Measurements from ENCODE around the gene TEDC2. TPM values are rescaled to one million over a fixed set of nuclear protein-coding genes. Genes with fewer than 3 reads are reported as not detected.

TEDC2 gene
- total and polyA plus RNA-seq, 9 of the 15 experiments (the other 6 are each of a cell fraction or from before 2014, with no cell fraction given) = 0.75 to 57.0 (median 17.6) TPM

- no peak for ATAC-seq
- BruUV-seq (replicated peaks) = no TSS peak
- Histone ChIP-seq H3K9me1 (ENCODE audit: control insufficient read depth, insufficient read depth, low read length) (no peaks in the 10 kb centered on the region), H3K4me2 (ENCODE audit: insufficient read depth, low read length) (no peak overlapping the region), H3K36me3 (ENCODE audit: control insufficient read depth, insufficient read depth, low read length) (peaks cover 84% of the 10 kb centered on the region), H3K9ac (ENCODE audit: insufficient read depth in 1 of 2, low read depth in 2 of 2, low read length in 2 of 2) (no peak overlapping the region), H4K20me1 (replicated peaks; ENCODE audit: control insufficient read depth, insufficient read depth, low read length) (no peaks in the 10 kb centered on the region; the same call in 1 of the 2 replicates), H3K9me3 (replicated peaks; ENCODE audit: control insufficient read depth, insufficient read depth, low read depth, low read length) (no peaks in the 10 kb centered on the region), H3K27me3 (ENCODE audit: control insufficient read depth in 2 of 2, insufficient read depth in 2 of 2, low read length in 2 of 2) (no peaks in the 10 kb centered on the region), H3K79me2 (ENCODE audit: control insufficient read depth, insufficient read depth, low read length) (peaks cover 4% of the 10 kb centered on the region; the same call in 2 of the 3 replicates), H3K27ac (ENCODE audit: extremely low read depth, low read depth, low read length) (no peak overlapping the region), H3K4me1 (replicated peaks in 1 of 2; ENCODE audit: control insufficient read depth in 2 of 2, insufficient read depth in 2 of 2, low read length in 2 of 2) (peaks cover 0 to 3% of the 10 kb centered on the region in 2 experiments; a peak in 1 of 5 replicates), H2AFZ (ENCODE audit: low read depth, low read length) (no peak overlapping the region), H3K4me3 (no peak overlapping the region)
- 95% methylated on average over 16 of the region's 24 CpGs for WGBS (ENCODE audit: insufficient coverage, low coverage, missing lambda C conversion rate)
- intact Hi-C loops (cut with micrococcal nuclease) = no loop called here
- in situ Hi-C loops (cut with MboI) = no loop called here
- FAIRE-seq = no peak
- TF ChIP-seq SUPT5H (IDR thresholded peaks at IDR 0.05) (0 out of 2 replicates have a peak, but pooled peaks have one; percentile 19), NR2C1 (IDR thresholded peaks at IDR 0.05) (no peak), NR2C1 (tag; IDR thresholded peaks at IDR 0.05) (no peak), NFXL1 (CRISPR knock-in tag; IDR thresholded peaks at IDR 0.05) (no peak), SRSF7 (optimal IDR thresholded peaks at IDR 0.05; ENCODE audit: low read depth, low read length) (no peak), ZNF780A (CRISPR knock-in tag; IDR thresholded peaks at IDR 0.05) (no peak), RB1 (IDR thresholded peaks at IDR 0.05; ENCODE audit: low read depth) (no peak), NFRKB (IDR thresholded peaks at IDR 0.05; ENCODE audit: low read depth) (no peak), DPF2 (IDR thresholded peaks at IDR 0.05) (no peak), ZNF316 (IDR thresholded peaks at IDR 0.05) (no peak), ZBTB12 (CRISPR knock-in tag; IDR thresholded peaks at IDR 0.05) (no peak), RBFOX2 (IDR thresholded peaks at IDR 0.05; ENCODE audit: low read depth, low read length) (peak; percentile 42), SNAPC5 (CRISPR knock-in tag; IDR thresholded peaks at IDR 0.05) (no peak), POLR2G (IDR thresholded peaks at IDR 0.05; ENCODE audit: low read depth, low read length) (peak; percentile 64; the same call in 1 of the 2 replicates)
- TF ChIP-seq, protein P1, sequence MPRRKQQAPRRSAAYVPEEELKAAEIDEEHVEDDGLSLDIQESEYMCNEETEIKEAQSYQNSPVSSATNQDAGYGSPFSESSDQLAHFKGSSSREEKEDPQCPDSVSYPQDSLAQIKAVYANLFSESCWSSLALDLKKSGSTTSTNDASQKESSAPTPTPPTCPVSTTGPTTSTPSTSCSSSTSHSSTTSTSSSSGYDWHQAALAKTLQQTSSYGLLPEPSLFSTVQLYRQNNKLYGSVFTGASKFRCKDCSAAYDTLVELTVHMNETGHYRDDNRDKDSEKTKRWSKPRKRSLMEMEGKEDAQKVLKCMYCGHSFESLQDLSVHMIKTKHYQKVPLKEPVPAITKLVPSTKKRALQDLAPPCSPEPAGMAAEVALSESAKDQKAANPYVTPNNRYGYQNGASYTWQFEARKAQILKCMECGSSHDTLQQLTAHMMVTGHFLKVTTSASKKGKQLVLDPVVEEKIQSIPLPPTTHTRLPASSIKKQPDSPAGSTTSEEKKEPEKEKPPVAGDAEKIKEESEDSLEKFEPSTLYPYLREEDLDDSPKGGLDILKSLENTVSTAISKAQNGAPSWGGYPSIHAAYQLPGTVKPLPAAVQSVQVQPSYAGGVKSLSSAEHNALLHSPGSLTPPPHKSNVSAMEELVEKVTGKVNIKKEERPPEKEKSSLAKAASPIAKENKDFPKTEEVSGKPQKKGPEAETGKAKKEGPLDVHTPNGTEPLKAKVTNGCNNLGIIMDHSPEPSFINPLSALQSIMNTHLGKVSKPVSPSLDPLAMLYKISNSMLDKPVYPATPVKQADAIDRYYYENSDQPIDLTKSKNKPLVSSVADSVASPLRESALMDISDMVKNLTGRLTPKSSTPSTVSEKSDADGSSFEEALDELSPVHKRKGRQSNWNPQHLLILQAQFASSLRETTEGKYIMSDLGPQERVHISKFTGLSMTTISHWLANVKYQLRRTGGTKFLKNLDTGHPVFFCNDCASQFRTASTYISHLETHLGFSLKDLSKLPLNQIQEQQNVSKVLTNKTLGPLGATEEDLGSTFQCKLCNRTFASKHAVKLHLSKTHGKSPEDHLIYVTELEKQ (CRISPR knock-in tag; IDR thresholded peaks at IDR 0.05) = no peak
- DNase-seq (ENCODE audit: extremely low read depth in 1 of 4, low spot score in 3 of 4) = no peak
- ChIA-PET CTCF (ENCODE audit: low intra/inter-chr PET ratio) (no interaction called here), POLR2A (interaction anchor here (1.0 to 1.2 kb wide), 2 partner anchors 13 to 282 kb away, joined by 3 to 7 read pairs; partner anchors contain the start of gene TRAF7)
Measured at GRCh38 chr16:2437032-2437790, 22.7 kb upstream of the TEDC2 start.

Data from K562 (cell line).